Stomach (tissue), 4 donors: ENCODE data around the gene PRMT7.

ENCODE experiments used
- CTCF ChIP-seq, 7 experiments: fragments of 450-650 bp in 4 of 7; fragments of 200-600 bp in 3 of 7; sonication (generic) in 3 of 7; IDR thresholded peaks; one replicate each; pipeline ENCODE4 v1.5.1; 2016 to 2019; ENCODE audit warnings: antibody characterized with exemption in 7 of 7, control low read depth in 2 of 7, mild to moderate bottlenecking in 1 of 7
- EP300 ChIP-seq: sonication (generic); formaldehyde crosslinking; IDR thresholded peaks from one replicate; pipeline ENCODE4 v1.6.1; 2017; ENCODE audit warnings: antibody characterized with exemption
- POLR2A ChIP-seq, 4 donors: fragments of 450-650 bp; IDR thresholded peaks; one replicate each; pipeline ENCODE4 v1.6.1; 2016; ENCODE audit warnings: antibody characterized with exemption in 4 of 4, control low read depth in 2 of 4, mild to moderate bottlenecking in 1 of 4, moderate library complexity in 1 of 4
- POLR2AphosphoS5 ChIP-seq, 3 donors: sonication (generic); formaldehyde crosslinking; IDR thresholded peaks; one replicate each; pipeline ENCODE4 v1.6.1; 2016; ENCODE audit warnings: antibody characterized with exemption in 3 of 3

- TF ChIP-seq CTCF (IDR thresholded peaks at IDR 0.05) (no peak), POLR2A (IDR thresholded peaks at IDR 0.05) (no peak), EP300 (no peak), POLR2AphosphoS5 (IDR thresholded peaks at IDR 0.05) (no peak)
These were observed 12.9 kb upstream of the PRMT7 start for GRCh38 chr16:68297908-68298307.
